NCI-H82 treated with DMSO at 0.1 percent for 48 hours (cell line): ENCODE results near the gene CD83.

ENCODE experiments used
- DNase-seq: peaks from one replicate; lab custom pipeline; 2025; ENCODE audit not compliant: unreplicated experiment; lab: John Stamatoyannopoulos, UW

Gene CD83

DNA sequence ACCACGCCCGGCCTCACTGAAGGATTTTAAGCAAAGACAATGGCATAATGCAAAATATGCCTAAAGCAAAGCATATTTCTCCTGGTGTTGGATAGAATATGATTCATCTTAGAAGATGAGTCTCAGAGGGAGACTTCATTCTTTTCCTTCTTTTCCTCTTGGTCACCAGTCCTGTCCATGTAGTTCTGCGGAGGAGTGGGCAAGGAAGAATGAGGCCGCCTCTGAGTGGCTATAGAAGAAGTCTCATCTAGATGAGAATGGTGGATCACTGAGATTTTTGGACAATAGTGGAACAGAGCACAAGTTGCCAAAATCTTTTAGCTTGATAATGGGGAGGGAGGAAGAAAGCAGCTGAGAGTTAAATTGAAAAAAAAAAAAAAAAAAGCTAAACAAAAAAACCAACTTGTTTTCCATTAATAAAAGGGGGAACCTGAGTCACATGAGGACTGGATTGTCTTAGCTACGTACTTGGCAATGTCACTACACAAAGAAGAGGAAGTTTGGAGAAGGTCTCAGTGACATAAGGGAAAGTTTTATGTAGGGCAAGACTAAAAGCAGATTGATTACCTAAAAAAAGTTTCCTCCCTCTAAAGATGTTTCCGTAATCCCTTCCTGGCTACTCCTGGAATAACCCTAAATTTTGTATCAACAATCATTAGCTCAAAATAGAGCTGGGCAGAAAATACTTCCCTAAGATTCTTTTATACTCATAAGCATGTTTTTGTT lies 6.0 kb downstream of the CD83 start:
- DNase-seq: no peak

DNA sequence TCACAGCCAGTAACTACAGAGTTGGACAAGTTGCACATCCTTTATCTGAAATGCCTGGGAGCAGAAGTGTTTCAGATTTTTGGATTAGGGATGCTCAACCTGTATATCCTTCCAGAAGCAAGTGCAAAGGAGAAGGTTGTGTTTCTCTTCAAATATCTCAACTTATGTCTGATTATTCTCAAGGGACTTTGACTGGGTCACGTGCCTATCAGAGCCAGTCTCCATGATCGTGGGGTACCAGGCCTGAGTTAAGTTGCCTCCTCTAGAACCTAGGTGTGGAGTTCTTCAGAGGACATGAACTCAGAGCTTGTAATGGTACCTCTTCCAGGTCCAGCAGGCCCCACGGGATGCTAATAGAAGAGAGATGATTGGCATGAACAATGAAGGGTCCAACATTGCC lies 7.8 kb downstream of the CD83 start:
- DNase-seq: no peak

DNA sequence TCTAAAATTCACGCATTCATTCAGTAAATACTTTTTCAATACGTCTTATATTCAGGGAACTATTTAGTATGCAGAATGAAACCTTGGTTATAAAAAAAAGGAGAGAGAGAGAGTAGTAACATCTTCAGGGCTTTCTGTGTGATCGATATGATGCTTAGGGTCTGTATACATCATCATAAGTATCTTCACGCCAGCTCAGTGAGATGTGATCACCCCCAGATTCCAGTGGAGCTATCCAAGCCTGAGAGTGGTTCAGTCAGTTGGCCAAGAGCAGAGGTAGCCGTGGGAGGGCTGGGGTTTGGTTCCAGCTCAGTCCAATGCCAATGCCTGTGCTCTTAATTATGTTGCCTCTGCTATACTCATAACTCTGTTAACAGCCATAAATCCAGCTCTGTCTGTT lies 8.6 kb downstream of the CD83 start:
- no peak for DNase-seq

DNA sequence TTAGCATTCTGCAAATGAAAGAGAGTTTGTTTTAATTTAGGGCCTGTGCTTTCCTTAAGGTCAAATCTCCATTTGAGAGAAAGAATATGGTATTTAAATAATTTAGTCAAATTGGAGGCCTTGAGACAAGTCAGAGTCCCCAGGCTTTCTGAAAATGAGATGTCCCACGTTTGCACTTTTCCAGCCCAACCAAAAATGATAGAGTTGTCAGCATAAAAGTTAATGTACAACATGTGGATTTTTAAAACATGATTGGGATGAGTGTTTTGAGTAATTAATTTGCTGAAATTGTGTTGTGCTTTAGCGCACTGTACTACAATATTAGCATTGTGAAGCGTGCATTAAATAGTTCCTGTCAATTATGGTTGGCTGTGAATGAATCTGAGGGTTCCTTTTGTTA lies 10.0 kb downstream of the CD83 start:
- no peak for DNase-seq

DNA sequence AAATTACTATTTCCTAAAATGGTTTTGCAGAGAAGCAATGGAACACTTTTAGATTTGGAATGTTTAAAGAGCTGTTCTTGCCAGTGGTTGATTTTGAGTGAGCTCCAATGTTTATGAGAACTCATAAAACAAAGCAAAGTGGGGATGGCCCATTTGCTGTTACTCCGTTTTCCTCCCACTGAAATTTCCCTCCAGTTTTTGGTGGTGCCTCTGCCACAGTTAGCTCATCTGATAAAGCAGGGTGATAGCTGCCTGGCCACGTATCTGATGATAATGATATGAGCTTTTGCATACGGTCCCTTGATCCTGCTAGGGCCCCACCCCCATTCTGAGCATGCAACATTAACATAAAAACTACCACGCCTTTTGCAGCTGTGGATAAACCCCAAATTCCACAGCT lies 10.4 kb downstream of the CD83 start:
- no peak for DNase-seq

DNA sequence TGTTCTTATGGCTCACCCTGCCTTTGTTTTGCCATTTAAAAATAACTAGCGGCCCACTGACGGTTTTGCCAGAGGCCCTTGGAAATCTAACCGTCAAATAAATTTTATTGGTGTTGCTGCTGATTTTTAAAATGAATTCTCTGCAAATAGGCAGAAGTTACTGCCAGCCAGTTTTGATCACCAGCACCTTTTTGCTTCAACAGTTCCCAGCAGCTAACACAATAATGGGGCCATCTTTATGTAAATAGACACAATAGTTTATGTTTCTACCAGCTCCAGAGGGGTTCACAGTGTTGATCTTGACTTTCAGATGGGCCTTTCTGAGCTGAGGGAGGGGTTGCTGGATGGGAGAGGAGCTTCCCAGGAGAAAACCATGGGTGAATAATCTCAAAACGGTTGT lies 11.2 kb downstream of the CD83 start:
- no peak for DNase-seq

DNA sequence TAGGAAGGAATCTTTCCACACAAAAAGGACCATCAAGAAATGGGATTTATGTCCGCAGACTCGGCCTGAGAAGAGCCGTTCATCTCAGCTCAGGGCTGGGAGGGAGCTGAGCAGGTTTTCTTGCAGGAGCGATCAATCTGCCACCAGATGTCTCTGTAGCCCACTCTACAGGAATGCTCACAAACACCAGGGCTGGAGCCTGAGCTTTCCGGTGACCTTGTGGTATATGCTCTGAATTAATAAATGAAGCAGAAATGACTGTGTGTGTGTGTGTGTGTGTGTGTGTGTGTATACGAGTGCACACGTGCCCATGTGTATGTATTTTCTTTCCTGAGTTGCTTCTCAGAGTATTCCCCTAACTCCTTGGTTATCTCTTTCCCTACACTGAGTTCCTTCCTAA lies 12.0 kb downstream of the CD83 start:
- peak; percentile 51 for DNase-seq

DNA sequence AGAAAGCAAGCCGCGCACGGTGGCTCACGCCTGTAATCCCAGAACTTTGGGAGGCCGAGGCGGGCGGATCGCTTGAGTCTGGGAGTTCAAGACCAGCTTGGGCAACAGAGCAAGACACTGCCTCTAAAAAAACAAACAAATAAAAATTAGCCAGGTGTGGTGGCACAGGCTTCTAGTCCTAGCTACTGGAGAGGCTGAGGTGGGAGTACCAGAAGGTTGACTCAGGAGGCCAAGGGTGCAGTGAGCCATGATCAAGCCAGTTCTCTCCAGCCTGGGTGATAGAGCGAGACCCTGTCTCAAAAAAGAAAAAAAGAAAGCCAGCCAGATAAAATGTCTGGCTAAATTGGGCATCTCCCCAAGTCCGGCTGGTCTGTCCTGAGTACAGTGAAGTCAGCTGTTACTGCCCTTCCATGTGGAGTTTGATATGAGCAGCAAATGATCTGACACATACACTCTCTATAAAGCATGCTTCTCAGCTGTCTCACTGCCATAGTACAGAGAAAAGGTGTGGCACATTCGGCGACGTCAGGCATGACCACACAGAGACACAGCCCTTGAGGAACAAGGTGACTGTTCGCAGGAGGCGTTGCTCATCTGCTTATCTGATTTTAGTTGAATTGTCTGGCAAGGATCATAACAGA lies 13.0 kb downstream of the CD83 start:
- DNase-seq: no peak

DNA sequence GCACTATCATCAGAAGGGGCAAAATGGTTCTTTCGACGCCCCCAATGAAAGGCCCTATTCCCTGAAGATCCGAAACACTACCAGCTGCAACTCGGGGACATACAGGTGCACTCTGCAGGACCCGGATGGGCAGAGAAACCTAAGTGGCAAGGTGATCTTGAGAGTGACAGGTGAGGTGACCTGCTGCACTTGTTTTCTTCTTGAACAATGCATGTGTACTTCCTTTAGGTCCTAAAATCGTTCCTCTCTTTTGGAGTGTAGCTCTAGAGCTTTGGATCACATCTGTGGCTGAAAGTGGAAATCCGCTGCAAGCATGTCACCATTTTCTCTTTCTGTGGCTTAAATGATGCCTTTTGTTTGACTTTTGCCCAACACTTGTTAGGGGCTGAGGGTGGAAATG lies 14.0 kb downstream of the CD83 start:
- DNase-seq: no peak

DNA sequence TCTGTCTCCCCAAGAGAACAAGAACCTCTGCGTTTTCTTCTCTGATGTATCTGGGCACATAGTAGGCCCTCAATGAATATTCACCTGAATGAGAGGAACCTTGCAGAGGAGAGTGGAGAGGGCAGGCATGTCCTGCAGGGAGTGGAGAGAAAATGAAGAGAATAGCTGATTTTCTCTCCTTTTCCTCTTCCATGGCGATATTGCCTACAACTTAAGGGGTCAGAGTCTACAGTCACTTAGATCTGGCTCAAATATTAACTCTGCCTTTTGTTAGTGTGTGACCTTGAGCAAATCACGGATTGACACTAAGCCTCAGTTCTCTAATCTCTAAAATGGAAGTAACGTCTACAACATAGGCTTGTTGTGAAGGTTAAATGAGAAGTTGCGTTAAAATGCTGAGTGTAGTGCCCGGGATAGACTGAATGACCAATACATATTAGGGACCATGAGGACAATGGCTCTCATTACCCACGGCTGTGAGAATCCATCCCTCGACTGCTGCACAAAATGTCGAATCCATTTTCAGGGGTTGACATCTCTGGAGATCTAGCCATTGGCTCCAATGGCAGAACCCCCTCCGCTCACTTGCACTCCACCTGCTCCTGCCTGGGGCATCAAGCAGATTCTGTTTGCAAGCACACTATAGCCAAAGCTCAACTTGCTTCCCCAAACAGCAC lies 14.8 kb downstream of the CD83 start:
- DNase-seq: no peak

DNA sequence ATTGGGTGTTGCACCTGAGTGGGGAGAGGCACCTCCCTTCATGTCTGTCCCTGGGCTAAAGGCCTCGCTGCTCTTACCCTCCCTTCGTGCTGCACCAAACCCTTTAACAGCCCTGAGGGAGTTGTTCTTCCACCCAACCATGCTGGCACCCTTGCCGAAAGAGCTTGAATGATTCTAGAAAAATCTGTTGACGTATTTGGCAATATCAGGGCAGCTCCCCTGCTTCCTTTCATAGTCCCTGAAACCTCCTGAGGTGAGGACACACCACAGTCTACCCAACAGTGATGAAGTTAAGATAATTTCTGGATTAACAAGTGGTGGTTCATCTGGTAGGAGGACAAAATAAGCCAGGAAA lies 15.3 kb downstream of the CD83 start:
- no peak for DNase-seq

DNA sequence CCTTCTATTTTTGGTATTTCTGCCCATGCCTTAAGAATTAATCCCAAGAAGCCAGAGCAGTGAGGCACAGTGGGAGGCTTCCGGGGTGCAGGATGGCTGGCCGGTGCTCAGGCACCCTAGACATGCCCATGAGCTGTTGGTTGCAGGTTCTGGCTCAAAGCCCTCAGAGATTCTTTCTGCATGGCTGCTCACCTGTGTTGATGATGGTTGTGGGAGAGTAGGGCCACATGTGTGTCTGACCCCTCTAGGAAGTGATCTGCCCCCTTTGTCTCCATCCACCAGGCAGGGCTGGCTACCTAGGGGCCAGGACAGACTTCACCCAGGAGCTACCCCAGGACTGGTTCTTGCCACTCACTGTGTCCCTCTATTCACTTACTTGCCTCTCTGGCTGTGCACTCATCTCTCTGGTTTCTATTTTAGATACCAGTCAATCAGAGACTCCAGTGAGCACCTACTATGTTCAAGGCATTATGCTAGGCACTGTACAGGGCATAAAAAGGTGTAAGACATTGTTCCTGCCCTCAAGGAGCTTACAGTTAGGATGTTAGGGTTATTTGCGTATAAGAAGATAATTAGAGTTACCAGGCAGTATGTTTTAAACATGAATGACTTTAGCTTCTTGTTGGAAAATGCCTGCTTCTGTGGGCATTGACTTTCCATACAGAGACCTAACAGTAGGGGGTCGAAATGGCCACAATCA lies 16.8 kb downstream of the CD83 start:
- DNase-seq: no peak

DNA sequence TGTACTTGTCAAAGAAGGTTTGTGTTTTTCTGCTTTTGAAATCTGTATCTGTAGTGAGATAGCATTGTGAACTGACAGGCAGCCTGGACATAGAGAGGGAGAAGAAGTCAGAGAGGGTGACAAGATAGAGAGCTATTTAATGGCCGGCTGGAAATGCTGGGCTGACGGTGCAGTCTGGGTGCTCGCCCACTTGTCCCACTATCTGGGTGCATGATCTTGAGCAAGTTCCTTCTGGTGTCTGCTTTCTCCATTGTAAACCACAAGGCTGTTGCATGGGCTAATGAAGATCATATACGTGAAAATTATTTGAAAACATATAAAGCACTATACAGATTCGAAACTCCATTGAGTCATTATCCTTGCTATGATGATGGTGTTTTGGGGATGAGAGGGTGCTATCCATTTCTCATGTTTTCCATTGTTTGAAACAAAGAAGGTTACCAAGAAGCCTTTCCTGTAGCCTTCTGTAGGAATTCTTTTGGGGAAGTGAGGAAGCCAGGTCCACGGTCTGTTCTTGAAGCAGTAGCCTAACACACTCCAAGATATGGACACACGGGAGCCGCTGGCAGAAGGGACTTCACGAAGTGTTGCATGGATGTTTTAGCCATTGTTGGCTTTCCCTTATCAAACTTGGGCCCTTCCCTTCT lies 18.4 kb downstream of the CD83 start:
- no peak for DNase-seq

DNA sequence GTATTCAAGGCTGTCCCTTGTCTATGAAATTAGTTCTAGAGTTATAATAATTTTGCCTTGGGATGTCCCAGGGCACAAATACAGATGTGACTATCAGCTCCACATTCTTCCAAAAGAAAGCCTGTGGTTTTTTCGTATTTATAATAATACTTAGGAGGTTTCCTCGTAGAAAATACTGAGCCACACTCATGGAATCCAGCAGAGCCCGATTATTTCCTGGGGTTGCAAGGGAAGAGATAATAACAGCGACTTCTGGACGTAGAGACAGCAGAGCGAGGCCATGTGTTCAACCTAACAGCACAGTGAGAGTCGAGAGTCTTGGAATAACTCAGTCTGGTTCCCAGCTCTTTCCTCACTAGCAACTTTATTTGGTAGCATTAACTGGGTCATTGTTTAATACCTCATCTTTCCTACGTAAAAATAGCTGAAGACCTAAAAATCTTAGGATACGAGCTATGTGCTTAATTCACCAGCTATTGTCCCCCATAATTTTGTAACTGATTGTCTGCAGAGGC lies 21.2 kb downstream of the CD83 start:
- no peak for DNase-seq

DNA sequence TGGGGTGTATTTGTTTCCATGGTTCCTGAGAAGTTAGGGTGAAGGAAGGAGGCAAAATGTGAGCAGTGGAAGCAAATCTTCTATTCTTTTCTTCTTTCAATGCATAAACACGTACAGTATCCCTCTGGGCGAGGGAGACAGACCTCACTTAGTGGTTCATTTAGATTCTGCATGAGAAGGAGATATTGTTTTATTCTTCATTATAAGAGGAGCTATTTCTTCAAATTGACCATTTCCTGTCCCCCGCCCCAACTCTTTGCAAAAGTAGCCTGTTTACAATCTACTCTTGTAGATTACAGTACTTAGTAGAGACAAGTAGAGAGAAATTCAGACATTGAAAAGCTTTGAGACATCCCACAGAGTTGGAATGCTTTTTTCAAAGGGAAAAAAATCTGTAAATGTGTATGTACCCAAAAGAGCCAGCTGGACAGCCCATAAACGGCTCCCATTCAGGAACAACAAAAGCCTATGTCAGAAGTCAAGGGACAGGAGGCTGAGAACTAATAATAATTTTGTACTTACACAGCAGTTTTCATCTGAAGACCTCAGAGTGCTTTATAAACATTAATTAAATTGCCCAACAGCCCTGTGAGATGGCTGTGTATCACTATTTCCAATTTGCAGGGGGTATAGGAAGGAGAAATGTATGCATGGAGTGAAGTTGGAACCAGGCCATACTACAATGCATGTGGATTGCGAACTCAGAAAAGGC lies 23.9 kb downstream of the CD83 start:
- no peak for DNase-seq

DNA sequence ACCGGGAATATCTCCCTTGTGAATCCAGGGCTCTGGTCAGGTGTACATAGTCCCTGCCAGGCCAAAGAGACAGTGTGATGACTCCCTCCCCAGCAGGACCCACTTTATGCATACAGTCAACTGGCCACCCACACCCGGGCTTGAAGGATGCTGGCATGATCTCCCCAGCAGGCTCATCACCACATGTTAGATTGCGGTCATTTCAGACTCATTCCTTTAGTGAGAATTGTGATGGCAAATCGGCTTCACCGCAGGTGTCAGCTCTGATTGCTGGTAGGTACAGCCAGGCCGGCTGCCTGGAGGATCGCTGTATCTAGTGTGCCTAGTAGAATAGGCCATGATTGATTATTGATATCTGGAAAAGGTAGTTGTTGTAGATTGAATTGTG lies 24.5 kb downstream of the CD83 start:
- no peak for DNase-seq

DNA sequence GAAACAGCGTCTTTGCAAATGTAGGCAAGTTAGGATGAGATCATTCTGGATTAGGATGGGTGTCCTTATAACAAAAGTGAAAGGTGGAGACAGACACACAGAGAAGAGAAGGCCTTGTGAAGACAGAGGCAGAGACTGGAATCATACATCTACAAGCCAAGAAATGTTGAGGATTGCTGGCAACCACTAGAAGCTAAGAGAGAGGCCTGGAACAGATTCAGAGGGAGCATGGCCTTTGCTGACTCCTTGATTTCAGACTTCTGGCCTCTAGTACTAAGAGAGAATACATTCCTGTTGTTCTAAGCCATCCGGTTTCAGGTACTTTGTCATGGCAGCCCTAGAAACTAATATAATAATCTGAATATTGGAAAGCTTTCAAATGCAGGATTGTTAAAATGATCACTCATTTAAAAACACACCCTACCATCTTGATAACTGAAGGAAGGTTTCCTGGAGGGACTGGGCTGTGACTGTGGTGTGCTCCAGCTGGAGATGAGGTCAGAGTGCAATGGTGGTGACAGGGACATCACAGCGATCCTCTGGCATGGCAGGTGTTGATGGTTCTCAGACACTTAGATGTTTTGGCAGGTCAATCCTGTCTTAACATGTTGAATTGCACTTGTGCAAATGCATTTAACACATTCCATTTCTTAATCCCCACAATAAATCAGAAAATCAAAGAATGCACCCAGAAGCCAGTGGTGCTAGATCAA lies 25.1 kb downstream of the CD83 start:
- DNase-seq: no peak

DNA sequence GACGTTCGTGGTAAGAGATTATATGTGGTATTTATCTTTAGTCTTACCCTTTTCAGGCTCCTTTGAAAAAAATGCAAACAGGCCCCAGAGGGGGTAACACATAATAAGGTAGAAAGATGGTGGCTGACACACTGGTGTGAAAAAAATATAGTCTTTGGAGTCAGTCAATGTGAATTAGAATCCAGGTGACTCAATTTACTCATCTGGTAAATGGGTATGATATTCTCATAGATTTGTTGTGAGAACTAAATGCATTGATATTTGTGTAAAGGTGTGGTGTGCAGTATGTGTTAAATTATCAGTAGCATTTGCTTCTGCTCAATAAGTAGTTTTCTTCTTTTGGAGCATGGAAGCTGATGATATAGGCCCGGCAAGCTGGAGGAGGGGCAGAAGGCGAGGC lies 25.7 kb downstream of the CD83 start:
- no peak for DNase-seq

DNA sequence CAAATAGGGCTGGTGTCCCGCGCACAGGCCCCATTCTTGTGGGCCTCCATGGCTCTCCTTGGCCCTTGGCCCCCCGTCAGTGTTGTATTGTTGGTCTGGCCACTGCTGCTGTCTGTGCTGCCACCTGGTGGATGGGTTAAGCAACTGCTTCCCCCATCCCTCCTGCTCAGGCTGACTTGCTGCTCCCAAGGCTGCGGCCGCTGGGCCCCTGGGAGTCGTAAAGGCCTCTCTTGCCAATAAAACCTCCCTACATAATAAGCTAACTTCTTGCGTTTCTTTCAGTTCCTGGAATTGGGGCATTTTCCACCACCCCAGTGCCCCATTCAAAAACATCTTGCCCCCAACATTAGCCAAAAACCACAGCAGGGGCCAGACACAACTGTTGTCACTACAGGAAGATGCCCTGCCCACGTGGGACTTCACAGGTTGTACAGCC lies 27.1 kb downstream of the CD83 start:
- peak; percentile 56 for DNase-seq

DNA sequence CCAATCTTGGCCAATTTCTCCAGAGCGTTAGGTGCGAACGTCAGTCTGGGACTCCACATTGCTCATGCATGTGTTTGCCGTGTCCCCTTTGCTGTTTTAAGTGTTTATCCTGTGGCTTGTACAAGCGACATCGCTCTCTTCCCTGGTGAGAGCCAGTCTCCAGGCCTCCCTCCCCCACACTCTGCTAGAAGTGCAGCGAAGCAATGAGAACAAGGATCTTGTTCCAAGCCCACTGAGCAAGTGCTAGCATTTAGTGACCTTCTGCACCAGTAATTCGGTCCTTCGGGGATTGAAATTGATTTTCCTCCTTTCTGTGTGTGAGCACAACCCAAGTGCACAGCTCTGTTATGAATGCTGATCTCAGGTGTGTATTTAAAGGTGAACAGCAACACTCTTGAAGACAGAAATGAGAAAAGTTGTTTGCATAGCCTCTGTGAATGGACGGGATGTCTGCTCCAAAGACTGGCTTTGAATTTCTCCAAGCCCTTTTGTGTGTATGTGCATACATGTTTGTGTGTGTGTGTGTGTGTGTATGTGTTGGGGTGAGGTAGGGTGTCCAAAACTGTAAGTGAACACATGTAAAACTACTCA lies 29.0 kb downstream of the CD83 start:
- DNase-seq: no peak
